ENCODE data around the gene THPO. TPM values are rescaled to one million over a fixed set of nuclear protein-coding genes. Genes with fewer than 3 reads are reported as not detected.
A peak's percentile ranks its signal among the peaks of the same experiment; 100 is the strongest.

The THPO gene
- polyA plus RNA-seq, 3 donors = not detected

- Histone ChIP-seq H3K4me1 (ENCODE audit: control insufficient read depth in 1 of 2, insufficient read depth in 2 of 2, low read length in 2 of 2) (no peaks in the 10 kb centered on the region), H3K79me2 (ENCODE audit: insufficient read depth, low read length) (no peaks in the 10 kb centered on the region), H2AFZ (ENCODE audit: insufficient read depth, low read depth, low read length, poor library complexity, severe bottlenecking) (no peak overlapping the region), H3K4me2 (replicated peaks; ENCODE audit: extremely low read depth, low read length, poor library complexity, severe bottlenecking) (no peak overlapping the region), H3K27ac (ENCODE audit: low read depth in 1 of 2, low read length in 2 of 2) (no peak overlapping the region), H3K4me3 (replicated peaks in 1 of 3; ENCODE audit: low read depth in 2 of 3, low read length in 3 of 3) (no peak overlapping the region), H3K9ac (ENCODE audit: insufficient read depth, low read length, poor library complexity, severe bottlenecking) (no peak overlapping the region), H3K36me3 (replicated peaks in 1 of 2; ENCODE audit: control insufficient read depth in 1 of 2, insufficient read depth in 2 of 2, low read length in 2 of 2) (no peaks in the 10 kb centered on the region), H4K20me1 (ENCODE audit: insufficient read depth, low read length) (no peaks in the 10 kb centered on the region), H3K27me3 (ENCODE audit: control insufficient read depth in 2 of 2, insufficient read depth in 2 of 2, low read length in 2 of 2) (no peaks in the 10 kb centered on the region), H3K9me3 (replicated peaks in 1 of 2; ENCODE audit: control insufficient read depth in 1 of 2, insufficient read depth in 1 of 2, low read length in 2 of 2) (no peaks in the 10 kb centered on the region)
- WGBS (ENCODE audit: insufficient coverage) = 78% methylated on average over 3 of the region's 8 CpGs
- peaks cover 4 to 8% (median 8%) of the 10 kb centered on the region in 3 donors for H3K27me3 Mint-ChIP-seq (ENCODE audit: low read depth in 3 of 3)
- no peak for TF ChIP-seq CTCF (IDR thresholded peaks at IDR 0.05)
- no peak for DNase-seq
- intact Hi-C loops (cut with micrococcal nuclease) = no loop called here
- no peaks in the 10 kb centered on the region for H3K4me1 Mint-ChIP-seq
- no peak overlapping the region for H3K27ac Mint-ChIP-seq
- H3K9me3 Mint-ChIP-seq = peaks cover 0 to 1% (median 0%) of the 10 kb centered on the region in 7 donors
- H3K4me3 Mint-ChIP-seq = no peak overlapping the region
- H3K36me3 Mint-ChIP-seq = no peaks in the 10 kb centered on the region
Measured at GRCh38 chr3:184354754-184355153, 23.3 kb downstream of the THPO start.

DNA sequence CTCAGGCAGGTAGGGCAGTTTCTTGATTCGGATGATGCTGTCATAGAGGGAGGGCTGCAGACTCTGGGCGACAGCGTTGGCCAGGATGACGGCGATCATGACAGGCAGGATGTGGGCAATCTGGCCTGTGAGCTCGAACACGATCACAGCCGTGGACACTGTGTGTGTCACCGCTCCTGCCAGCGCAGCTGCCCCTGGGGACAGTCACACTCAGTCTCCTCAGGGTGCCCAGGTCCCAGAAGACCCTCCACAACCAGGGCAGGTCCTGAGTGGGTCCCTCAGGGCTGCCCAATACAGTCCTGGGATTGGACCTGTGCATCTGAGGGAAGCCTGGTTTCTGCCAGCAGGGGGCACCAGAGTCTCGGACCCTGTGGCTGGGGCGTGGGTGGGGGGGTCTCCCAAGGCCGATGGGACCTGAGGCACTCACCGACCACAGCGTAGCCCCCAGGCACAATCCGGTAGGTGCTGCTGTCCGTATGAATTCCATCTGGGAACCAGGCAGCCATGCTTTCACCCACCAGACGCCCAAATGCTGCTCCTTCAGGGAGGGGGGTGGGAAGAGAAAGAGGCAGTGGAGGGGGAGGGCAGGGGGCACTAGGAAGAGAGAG is 23.8 kb downstream of the THPO start:
- Mint-ChIP-seq H3K36me3 (no peaks in the 10 kb centered on the region), H3K9me3 (peaks cover 0 to 1% (median 0%) of the 10 kb centered on the region in 7 donors), H3K4me3 (no peak overlapping the region), H3K4me1 (no peaks in the 10 kb centered on the region), H3K27ac (no peak overlapping the region), H3K27me3 (ENCODE audit: low read depth in 3 of 3) (peaks cover 2 to 8% (median 4%) of the 10 kb centered on the region in 3 donors)
- Histone ChIP-seq H3K27me3 (ENCODE audit: control insufficient read depth in 2 of 2, insufficient read depth in 2 of 2, low read length in 2 of 2) (no peaks in the 10 kb centered on the region), H3K27ac (ENCODE audit: low read depth in 1 of 2, low read length in 2 of 2) (no peak overlapping the region), H3K4me3 (replicated peaks in 1 of 3; ENCODE audit: low read depth in 2 of 3, low read length in 3 of 3) (no peak overlapping the region), H3K4me2 (replicated peaks; ENCODE audit: extremely low read depth, low read length, poor library complexity, severe bottlenecking) (no peak overlapping the region), H3K4me1 (ENCODE audit: control insufficient read depth in 1 of 2, insufficient read depth in 2 of 2, low read length in 2 of 2) (no peaks in the 10 kb centered on the region), H2AFZ (ENCODE audit: insufficient read depth, low read depth, low read length, poor library complexity, severe bottlenecking) (no peak overlapping the region), H3K79me2 (ENCODE audit: insufficient read depth, low read length) (no peaks in the 10 kb centered on the region), H3K9ac (ENCODE audit: insufficient read depth, low read length, poor library complexity, severe bottlenecking) (no peak overlapping the region), H4K20me1 (ENCODE audit: insufficient read depth, low read length) (no peaks in the 10 kb centered on the region), H3K36me3 (replicated peaks in 1 of 2; ENCODE audit: control insufficient read depth in 1 of 2, insufficient read depth in 2 of 2, low read length in 2 of 2) (no peaks in the 10 kb centered on the region), H3K9me3 (replicated peaks in 1 of 2; ENCODE audit: control insufficient read depth in 1 of 2, insufficient read depth in 1 of 2, low read length in 2 of 2) (no peaks in the 10 kb centered on the region)
- TF ChIP-seq CTCF (IDR thresholded peaks at IDR 0.05) = peak; percentile 86
- intact Hi-C loops (cut with micrococcal nuclease) = no loop called here
- WGBS (ENCODE audit: insufficient coverage) = 49% methylated on average over 16 of the region's 18 CpGs
- DNase-seq = peak; percentile 29 to 48 (median 40)
